GM21360 (cell line): Measurements from ENCODE around the gene DENND5B.
A peak's percentile ranks its signal among the peaks of the same experiment; 100 is the strongest.
"Not testable (repeated sequence)": the region's sequence is repeated elsewhere in the genome, so short reads cannot be mapped to it uniquely, and the experiment has no call there.

ENCODE experiments used
- ATAC-seq: cut with Tn5 transposase; IDR thresholded peaks from one replicate; pipeline ENCODE4 v1.9.1; 2021; ENCODE audit warnings: mild to moderate bottlenecking, moderate library complexity; ENCODE audit not compliant: unreplicated experiment

DENND5B gene

DNA sequence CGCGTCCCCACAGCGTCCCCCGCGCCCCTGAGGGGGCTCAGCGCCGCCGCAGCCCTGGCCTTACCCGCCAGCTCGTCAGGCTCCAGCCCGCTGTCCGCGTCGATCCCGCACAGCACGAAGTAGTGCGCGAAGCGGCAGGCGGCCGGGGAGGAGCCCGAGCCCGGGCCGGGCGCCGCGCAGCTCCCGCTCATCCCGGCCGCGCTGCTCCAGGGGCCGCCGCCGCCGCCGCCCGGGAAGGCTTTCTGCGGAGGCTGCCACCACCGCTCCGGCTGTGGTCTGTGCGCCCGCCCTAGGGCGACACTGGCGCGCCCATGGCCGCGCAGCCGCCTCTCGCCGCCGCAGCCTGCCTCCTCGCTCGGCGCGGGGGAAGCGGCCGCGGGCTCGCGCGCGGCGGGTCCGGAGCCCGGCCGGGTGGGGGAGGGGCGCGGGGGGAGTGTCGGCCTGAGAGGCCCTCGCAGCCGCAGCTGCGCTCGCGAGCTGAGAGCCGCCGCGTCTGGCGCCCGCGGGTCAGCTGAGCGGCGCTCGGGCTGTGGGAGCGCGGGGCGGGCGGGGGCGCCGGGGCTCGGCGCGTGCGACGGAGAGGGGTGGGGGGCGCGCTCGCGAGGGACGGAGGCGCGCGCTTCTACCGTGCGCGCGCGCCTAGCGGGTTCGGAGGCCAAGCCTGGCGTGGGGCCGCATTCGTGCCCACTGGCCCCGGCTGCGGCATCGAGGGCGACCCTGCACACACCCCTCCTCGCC is at the start of gene DENND5B:
Gene DENND5B (minus strand): TSS at position 495 of the 738 bp plus-strand sequence. CDS start 304 bp downstream, at position 191.
- peak; percentile 42 for ATAC-seq

DNA sequence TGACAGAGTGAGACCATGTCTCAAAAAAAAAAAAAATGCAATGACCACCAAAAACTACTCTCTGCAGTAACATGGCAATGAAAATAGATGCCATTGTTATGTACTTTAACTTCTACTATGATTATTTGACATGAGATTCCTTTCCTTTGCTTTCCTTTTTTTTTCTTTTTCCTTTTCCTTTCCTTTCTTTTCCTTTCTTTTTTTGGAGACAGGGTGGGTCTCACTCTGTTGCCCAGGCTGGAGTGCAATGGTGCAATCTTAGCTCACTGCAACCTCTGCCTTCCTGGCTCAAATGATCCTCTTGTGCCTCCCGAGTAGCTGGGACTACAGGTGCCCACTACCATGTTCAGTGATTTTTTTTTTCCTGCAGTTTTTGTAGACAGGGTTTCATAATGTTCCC is 43.7 kb upstream of the DENND5B start:
- ATAC-seq: no peak

DNA sequence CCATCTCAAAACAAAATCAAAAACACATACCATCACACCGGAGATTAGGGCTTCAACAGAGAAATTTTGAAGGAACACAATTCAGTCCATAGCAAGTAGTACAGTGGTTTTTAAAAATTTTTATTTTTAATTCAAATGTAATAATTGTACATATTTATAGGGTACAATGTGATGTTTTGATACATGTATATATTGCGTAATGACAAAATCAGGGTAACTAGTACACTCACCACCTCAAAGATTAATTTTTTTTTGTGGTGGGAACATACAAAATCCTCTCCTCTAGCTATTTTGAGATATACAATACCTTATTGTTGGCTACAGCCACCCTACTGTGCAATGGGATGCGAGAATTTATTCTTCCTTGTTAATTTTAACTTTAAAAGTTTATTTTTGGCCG is 42.5 kb upstream of the DENND5B start:
- no peak for ATAC-seq

DNA sequence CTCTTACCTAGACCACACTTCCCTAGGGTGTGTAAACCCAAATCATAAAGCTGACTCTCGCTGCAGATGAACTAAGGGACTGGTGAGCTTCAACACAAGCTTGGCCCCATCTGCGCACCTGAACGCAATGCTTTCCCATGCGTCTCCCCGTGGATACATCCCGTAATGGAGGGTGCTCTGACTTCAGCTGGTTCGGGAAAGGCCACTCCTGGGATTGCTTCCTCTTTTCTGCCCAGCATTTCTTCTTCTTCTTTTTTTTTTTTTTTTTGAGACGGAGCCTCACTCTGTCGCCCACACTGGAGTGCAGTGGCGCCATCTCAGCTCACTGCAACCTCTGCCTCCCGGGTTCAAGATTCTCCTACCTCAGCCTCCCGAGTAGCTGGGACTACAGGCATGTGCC is 40.9 kb upstream of the DENND5B start:
- ATAC-seq: no peak

DNA sequence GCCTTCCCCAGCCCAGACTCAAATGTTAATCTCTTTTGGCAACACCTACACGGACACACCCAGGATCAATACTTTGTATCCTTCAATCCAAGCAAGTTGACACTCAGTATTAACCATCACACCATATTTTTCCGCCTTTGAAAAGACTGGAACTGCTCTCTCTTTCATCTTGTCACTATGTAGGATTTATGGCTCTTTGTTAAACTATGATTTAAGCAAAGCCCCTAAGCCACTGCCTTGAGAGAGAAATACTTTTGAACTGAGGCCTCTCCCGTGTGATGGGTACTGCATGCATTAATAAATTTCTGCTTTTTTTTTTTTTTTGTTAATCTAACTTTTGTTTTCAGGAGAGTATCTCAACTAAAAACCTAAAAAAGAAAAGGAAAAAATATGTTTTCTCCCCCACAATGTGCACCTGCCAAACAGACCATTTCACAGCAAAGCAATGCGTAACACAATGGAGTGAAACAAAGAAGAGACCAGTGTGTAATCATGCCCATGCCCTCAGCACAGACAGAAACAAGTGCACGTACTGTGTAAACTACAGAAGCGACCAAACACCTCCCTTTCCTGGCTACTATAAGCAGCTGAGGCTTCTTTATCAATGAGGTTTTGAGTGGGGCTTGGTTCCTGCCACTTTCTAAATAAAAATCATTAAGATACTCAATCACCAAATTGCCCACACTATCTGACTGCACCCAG is 40.2 kb upstream of the DENND5B start:
- ATAC-seq: no peak

DNA sequence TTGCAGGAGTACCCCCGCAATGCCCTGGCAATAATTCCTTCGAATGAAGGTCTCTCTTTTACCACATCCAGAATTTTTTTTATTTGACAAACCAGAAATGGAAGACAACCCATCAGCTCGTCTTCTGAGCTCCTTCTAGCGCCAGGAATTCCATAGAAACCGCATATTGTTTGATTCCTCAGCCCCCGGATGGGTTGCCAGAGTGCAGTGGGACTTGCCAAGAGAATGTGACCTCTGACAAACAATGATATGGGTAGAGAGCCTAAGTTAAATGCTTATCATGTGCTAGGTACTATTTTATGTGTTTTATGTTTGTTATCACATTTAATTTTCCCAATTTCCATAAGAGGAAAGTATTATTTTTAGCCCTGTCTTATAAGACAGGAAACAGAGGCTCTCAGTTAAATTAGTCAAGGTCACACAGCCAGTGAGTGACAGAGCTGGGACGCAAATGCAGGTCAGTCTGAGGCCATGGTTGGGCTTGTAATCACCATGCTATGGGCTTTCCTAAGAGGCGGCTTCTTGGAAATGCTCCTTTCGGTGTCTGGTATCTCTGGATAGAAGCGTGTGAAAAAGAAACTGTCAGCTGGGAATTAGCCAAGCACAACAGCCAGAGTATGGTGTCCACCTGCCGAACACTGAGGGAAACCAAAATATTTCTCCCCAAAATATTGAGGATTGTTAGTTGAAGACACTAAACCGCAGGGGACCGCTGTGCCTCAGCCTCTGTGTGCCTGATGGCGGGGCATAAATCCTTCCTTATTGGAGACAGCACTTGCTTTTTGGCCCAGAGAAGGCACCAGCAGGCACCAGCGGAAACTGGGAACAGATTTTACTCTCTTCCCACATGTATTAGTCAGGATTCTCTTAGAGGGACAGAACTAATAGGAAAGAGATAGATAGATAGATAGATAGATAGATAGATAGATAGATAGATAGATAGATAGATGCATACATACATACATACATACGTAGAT is 39.1 kb upstream of the DENND5B start:
- ATAC-seq: no peak

DNA sequence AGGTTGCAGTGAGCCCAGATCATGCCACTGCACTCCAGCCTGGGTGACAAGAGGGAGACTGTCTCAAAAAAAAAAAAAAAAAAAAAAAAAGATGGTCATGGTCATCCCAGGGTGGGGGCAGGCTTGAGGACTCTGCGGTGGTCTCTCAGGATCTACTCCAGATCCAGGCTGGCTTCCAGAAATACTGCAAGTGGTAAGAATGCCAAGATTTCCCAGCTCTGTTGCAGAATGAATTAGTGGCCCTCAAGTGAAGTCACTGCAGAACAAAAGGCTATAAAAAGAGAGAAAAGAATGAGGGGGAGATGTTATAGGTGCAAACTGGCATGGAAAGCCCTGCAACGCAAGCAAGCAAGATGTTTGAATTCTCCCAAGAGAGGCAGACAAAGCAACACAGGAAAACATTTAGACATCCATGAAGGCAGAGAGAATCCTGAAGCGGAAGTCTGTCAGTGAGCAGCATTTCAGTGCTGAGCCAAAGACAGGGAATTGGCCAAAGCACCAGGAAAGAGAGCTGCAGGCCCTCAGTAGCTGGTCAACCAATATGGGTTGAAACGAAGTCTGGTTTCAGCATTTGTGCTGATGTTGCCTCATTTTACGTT is 36.6 kb upstream of the DENND5B start:
- ATAC-seq: no peak

DNA sequence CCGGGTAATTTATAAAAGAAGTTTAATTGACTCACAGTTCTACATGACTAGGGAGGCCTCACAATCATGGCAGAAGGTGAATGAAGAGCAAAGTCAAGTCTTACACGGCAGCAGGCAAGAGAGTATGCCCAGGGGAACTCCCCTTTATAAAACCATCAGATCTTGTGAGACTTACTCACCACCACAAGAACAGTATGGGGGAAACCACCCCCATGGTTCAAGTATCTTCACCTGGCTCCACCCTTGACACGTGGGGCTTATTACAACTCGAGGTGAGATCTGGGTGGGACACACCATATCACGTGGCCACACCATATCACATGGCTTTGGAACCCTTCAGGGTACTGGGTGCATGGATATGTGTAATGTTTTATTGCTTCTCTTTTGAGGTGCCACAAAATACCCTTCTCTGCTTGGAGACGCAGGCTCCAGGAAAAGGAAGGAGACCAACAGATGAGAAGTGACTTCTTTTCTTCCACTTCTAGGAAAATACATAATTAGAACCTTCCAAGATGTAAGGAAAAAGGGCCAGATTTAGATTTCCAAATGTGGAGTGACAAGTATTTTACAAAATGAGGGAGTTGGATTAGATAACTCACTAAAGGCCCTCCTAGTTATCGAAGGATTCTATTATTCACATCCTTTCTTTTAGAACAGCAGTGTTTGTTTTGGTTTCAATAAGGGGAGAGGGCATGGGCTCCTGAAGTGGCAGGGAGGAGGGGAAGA is 35.5 kb upstream of the DENND5B start:
- no peak for ATAC-seq

DNA sequence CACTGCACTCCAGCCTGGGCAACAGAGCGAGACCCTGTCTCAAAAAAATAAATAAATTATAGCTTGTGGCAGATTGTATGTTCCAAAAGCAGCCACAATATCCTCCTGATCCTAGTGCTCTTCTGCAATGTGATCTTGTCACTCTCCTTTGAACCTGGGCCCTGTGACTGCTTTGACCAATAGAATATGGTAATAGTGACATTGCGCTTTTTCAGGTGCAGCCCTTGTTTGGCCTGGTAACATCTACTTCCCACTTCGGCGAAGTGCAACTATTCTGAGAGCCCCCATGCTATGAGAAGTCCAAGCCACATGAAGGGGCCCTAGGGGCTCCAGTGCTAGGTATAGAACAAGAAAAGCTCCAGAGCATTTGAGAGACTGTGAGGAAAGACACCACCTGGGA is 31.1 kb upstream of the DENND5B start:
- no peak for ATAC-seq

DNA sequence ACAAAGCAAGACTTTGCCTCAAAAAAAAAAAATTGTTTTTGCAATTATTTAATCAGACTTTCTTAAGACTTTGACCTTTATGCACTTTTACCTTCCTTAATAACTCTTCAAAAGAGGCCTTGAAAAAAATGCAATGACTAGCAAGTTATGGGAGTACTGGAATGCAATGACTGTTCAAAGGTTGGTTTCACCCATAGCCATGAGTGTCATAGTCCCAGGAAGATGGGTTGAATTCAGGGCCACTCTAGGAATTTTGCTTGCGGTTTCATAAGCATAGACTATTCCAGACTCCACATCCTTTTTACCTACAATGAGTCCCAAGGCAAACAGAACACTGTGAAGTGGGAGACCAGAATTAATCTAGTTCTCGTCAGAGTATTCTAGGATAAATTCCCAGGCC is 29.4 kb upstream of the DENND5B start:
- no peak for ATAC-seq

DNA sequence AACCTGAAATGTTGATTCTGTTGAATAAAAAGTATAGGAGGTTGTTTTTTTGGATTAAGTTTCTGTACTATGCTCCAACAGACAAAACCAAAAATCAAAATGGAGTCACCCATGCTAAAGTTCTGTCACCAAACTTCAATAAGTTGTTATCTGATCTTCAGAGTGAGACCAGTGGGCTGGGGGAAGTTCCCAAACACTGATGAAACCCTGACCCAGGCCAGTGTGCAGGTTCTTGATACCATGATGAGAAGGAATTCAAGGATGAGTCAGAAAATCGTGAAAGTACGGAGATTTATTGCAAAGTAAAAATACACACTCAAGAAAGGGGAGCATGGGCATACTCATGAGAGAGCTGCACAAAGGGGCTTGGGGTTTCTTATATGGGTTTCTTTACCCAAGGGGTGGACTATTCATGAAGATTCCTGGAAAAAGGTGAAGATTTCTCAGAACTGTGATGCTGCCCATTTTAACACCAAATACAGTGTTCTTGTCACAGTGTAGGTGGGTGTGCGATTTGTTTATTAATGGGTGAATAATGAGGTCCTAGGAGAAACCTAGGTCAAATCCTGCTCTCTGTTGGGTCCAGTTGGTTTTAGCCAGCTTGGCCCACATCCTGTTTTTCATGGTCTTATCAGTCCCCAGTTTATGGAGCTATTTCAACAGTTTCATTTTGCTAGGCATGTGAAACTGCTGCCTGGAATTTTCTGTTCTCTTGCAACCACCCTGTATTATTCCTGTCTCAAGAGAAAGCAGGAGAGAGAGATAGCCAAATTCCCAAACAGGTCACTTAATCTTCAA is 27.5 kb upstream of the DENND5B start:
- no peak for ATAC-seq

DNA sequence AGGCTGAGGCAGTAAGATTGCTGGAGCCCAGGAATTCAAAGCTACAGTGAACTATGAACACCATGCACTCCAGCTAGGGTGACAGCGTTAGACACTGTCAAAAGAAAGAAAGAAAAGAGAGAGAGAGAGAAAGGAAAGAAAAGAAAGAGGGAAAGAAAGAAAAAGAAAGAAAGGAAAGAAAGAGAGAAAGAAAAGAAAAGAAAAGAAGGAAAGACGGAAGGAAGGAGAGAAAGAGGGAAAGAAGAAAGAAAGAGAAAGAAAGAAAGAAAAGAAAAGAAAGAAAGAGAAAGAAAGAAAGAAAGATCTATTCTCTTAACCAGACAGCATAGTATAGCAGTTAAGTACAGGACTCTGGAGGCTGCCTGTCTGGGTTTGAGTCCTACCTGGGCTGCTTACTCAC is 21.9 kb upstream of the DENND5B start:
- ATAC-seq: no peak

DNA sequence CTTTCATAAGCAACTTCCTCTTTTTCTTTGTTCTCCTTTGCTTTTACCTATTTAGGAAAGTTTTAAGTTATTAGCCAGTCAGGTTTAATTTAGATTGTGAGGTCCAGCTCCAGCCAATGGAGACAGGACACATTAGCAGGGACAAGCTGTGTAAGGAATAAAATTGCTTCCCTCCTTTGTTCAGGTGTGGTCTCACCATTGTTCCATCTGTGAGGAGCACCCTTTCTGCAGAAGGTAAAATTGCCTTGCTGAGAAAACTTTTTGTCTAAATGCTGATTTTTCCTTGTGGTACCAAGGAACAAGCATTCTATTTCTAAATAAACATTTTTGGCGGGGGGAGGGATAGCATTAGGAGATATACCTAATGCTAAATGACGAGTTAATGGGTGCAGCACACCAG is 17.4 kb upstream of the DENND5B start:
- ATAC-seq: not testable (repeated sequence)

DNA sequence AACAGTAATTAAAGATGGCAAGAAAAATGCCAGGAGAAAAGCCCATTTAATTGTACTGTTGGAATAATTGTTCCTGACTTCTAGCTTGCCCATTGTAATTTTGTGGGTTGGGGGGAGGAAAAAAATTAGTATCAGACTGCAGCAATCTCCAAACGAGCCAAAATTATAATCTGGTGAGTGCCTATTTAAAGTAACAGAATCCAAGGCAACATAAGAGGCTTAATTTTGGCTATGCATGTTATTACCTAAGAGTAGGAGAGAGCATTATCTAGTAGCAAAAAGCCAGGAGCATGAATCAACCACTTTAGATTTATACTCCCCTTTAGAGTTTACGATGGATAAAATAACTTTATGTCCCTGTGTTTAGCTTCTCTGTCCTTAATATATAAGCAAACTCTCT is 14.6 kb upstream of the DENND5B start:
- ATAC-seq: no peak

DNA sequence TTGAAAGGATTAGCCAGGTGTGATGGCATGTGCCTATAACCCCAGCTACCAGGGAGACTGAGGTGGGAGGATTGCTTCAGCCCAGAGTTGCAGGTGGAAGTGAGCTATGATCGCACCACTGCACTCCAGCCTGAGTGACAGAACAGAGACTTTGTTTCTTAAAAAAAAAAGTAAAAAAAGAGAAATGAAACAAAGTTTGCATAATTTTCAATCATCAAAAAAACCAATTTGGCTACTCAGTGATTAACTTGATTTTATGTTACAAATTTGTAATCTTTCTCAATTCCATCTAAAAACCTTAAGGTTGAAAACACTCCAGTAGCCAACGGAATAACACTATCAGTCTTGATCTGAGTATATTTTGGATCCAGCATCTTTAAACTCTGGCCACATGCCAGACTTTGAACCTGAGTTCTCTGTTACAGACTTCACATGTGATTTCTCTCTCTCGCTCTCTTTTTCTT is 12.6 kb upstream of the DENND5B start:
- ATAC-seq: peak; percentile 94

DNA sequence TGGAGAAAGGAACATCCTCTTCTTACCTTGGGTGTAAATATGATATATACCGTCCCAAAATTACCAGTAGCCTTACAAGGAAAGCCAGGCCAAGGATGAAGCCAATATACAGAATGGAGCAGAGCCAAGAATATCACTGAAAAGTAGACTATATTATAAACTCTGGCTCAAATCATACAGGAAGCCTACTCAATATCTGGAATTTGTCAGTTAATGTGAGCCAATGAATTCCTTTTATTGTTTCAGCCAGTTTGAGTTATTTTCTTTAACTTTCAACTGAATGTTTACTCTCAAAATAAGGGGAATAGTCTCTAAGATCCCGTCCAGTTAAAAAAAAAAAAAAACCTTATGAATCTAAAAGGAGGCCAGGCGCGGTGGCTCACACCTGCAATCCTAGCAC is 9.8 kb upstream of the DENND5B start:
- no peak for ATAC-seq

DNA sequence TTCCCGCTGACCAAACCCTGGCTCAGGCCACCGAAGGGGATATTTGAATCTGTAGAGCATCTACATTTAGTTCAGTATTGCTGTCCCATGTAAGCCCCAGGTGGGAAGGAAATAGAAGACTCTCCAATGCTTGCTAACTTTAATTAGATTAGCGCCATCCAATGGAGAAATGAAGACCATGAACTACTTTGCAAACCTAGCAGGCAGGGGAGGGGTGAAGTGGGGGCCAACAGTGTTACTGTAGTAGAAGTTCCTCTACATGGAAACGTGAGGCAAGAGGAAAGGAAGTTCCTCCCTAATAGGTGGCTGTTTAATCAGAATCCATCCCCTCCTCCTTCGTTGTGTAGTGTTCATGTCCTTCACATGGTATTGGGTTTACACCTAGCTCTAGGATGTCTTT is 9.3 kb upstream of the DENND5B start:
- ATAC-seq: no peak

DNA sequence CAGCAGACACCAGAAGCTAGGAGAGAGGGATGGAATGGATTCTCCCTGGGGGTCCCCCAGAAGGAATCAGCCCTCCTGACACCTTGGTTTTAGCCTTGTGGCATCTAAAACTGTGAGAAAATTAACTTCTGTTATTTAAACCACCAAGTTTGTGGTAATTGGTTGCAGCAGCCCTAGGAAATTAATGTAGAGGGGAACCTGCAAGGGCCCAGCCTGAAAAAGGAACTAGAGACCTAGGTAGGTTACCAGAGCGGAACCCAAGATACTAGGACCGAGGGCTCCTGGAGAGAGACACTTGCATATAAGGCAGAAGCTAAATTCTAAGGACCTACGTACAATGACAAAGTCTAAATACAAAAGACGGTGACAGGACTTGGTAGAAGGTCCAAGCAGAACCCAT is 8.1 kb upstream of the DENND5B start:
- ATAC-seq: peak; percentile 46

DNA sequence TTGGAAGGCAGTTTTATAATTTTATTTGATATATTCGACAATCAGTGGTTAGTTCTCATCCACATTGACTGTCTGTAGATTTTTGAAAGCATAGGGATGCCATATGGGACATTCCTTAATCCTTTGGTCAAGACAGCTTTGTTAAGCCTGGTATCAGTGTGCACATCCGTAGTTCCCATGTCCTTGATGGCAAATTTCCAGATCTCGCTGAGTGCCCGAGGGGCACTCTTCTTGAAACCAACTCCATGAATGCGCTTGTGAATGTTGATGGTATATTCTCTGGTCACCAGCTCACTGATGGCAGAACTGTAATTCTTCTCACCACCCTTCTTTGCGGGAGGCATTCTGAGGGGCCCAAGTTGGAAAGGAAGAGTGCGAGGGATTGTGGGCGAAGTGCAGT is 6.1 kb upstream of the DENND5B start:
- ATAC-seq: no peak
